Measurements from ENCODE around the gene CNNM1. TPM values are rescaled to one million over a fixed set of nuclear protein-coding genes. Genes with fewer than 3 reads are reported as not detected.

Gene CNNM1
- total and polyA plus RNA-seq, 9 of the 15 experiments (the other 6 are each of a cell fraction or from before 2014, with no cell fraction given), result not detected

- TF ChIP-seq NKRF (IDR thresholded peaks at IDR 0.05; ENCODE audit: borderline replicate concordance) (0 out of 2 replicates have a peak, but pooled peaks have one; percentile 35), HDAC1 (IDR thresholded peaks at IDR 0.05) (peak in 1 of 2 experiments; percentile 64; a peak in 2 of 4 replicates), RFX1 (IDR thresholded peaks at IDR 0.05) (no peak), ESRRA (IDR thresholded peaks at IDR 0.05; ENCODE audit: borderline replicate concordance, low read depth) (no peak), ZNF699 (CRISPR knock-in tag; IDR thresholded peaks at IDR 0.05; ENCODE audit: insufficient replicate concordance) (no peak), SMAD4 (CRISPR knock-in tag; conservative IDR thresholded peaks at IDR 0.05) (no peak), ASH1L (IDR thresholded peaks at IDR 0.05; ENCODE audit: borderline replicate concordance, low read depth, partially characterized antibody) (no peak), CXXC5 (CRISPR knock-in tag; IDR thresholded peaks at IDR 0.05) (no peak), U2AF1 (optimal IDR thresholded peaks at IDR 0.05; ENCODE audit: low read depth, low read length) (no peak), ELF4 (CRISPR knock-in tag; IDR thresholded peaks at IDR 0.05) (no peak), ZHX1 (conservative IDR thresholded peaks at IDR 0.05; ENCODE audit: low read length) (no peak)
Observed at GRCh38 chr10:99430116-99430450, 100.9 kb downstream of the CNNM1 start (continued).
